Measurements from ENCODE around the gene TNFSF13.

TNFSF13 gene, protein sequence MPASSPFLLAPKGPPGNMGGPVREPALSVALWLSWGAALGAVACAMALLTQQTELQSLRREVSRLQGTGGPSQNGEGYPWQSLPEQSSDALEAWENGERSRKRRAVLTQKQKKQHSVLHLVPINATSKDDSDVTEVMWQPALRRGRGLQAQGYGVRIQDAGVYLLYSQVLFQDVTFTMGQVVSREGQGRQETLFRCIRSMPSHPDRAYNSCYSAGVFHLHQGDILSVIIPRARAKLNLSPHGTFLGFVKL

DNA sequence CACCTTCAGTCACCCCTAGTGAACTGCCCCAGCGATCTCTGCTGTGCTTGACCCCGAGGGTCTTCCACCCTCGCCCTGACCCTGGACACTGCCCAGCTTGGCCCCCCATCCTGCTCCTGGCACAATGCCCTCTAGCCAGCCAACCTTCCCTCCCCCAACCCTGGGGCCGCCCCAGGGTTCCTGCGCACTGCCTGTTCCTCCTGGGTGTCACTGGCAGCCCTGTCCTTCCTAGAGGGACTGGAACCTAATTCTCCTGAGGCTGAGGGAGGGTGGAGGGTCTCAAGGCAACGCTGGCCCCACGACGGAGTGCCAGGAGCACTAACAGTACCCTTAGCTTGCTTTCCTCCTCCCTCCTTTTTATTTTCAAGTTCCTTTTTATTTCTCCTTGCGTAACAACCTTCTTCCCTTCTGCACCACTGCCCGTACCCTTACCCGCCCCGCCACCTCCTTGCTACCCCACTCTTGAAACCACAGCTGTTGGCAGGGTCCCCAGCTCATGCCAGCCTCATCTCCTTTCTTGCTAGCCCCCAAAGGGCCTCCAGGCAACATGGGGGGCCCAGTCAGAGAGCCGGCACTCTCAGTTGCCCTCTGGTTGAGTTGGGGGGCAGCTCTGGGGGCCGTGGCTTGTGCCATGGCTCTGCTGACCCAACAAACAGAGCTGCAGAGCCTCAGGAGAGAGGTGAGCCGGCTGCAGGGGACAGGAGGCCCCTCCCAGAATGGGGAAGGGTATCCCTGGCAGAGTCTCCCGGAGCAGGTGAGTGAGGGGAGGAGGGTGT lies at the start of gene TNFSF13:
TSS of gene TNFSF13 (plus strand) at position 207 of the 776 bp plus-strand sequence. CDS start at position 497, 290 bp downstream.
- no peak within 1 kb of the TSS for H3K4me3 ChIP-seq (replicated peaks in 1 of 2; ENCODE audit: low read depth in 2 of 2, low read length in 2 of 2)
- TF ChIP-seq, protein P1, sequence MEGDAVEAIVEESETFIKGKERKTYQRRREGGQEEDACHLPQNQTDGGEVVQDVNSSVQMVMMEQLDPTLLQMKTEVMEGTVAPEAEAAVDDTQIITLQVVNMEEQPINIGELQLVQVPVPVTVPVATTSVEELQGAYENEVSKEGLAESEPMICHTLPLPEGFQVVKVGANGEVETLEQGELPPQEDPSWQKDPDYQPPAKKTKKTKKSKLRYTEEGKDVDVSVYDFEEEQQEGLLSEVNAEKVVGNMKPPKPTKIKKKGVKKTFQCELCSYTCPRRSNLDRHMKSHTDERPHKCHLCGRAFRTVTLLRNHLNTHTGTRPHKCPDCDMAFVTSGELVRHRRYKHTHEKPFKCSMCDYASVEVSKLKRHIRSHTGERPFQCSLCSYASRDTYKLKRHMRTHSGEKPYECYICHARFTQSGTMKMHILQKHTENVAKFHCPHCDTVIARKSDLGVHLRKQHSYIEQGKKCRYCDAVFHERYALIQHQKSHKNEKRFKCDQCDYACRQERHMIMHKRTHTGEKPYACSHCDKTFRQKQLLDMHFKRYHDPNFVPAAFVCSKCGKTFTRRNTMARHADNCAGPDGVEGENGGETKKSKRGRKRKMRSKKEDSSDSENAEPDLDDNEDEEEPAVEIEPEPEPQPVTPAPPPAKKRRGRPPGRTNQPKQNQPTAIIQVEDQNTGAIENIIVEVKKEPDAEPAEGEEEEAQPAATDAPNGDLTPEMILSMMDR (IDR thresholded peaks at IDR 0.05; ENCODE audit: low read depth, low read length), result no peak
- no peak for DNase-seq (ENCODE audit: low read depth in 2 of 2)

DNA sequence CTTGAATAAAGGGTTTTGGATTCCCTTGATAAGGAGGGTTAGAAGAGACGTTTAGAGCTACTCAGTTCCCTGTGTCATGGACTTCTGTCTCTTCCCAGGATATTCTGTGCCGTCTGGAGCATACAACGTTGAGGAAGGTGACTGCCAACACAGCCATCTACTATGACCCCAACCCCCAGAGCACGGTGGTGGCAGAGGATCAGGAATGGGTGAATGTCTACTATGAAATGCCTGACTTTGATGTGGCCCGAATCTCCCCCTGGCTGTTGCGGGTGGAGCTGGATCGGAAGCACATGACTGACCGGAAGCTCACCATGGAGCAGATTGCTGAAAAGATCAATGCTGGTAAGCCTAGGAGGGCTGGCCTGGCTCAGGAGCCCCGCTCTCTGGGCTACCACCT lies 49.7 kb upstream of the TNFSF13 start:
- H3K4me3 ChIP-seq (replicated peaks in 1 of 2; ENCODE audit: low read depth in 2 of 2, low read length in 2 of 2), result no peak overlapping the region
- TF ChIP-seq, protein P1 (IDR thresholded peaks at IDR 0.05; ENCODE audit: low read depth, low read length), result no peak
- DNase-seq (ENCODE audit: low read depth in 2 of 2), result no peak

DNA sequence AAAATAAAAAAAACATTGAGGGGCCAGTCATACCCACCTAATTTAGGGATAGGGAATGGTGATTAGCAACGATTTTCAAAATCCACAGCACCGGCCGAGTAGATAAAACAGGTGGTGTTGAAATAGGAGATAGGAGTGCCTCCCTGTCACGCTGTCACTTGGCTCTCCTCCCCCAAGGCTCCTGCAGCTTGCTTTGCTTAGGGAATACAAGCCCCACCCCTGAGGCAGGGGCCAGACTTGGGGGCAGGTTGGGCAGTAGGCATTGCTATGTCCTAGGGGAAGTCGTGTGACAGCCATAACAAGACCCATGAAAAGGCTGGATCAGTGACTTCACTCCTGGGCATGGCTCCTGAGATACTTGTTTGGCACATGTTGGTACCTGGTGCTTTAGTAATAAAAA lies 48.6 kb upstream of the TNFSF13 start:
- no peak for DNase-seq (ENCODE audit: low read depth in 2 of 2)
- TF ChIP-seq, protein P1 (IDR thresholded peaks at IDR 0.05; ENCODE audit: low read depth, low read length), result no peak
- no peak overlapping the region for H3K4me3 ChIP-seq (replicated peaks in 1 of 2; ENCODE audit: low read depth in 2 of 2, low read length in 2 of 2)

DNA sequence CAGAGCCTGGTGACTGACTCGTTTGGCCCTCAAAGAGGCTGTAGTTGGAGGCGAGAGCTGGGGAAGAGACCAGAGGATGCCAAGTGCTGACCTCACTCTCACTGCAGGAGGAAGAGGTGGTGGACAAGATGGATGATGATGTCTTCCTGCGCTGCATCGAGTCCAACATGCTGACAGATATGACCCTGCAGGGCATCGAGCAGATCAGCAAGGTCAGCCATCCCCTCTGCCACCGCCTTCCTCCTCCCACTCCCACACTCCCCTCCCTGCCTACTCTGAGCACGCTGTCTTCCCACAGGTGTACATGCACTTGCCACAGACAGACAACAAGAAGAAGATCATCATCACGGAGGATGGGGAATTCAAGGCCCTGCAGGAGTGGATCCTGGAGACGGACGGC lies 47.4 kb upstream of the TNFSF13 start:
- no peak for DNase-seq (ENCODE audit: low read depth in 2 of 2)
- TF ChIP-seq, protein P1 (IDR thresholded peaks at IDR 0.05; ENCODE audit: low read depth, low read length), result no peak
- H3K4me3 ChIP-seq (replicated peaks in 1 of 2; ENCODE audit: low read depth in 2 of 2, low read length in 2 of 2), result no peak overlapping the region

DNA sequence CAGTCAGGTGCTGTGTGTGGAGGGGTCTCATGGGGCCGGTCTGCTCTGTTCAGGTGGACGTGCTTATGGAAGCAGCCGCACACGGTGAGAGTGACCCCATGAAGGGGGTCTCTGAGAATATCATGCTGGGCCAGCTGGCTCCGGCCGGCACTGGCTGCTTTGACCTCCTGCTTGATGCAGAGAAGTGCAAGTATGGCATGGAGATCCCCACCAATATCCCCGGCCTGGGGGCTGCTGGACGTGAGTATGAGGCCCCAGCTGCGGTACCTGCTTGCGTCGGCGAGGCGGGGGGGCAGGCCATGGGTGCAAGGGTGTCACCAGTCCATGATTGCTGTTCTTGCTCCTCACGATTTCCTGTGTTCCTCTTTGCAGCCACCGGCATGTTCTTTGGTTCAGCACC lies 46.4 kb upstream of the TNFSF13 start:
- no peak overlapping the region for H3K4me3 ChIP-seq (replicated peaks in 1 of 2; ENCODE audit: low read depth in 2 of 2, low read length in 2 of 2)
- TF ChIP-seq, protein P1 (IDR thresholded peaks at IDR 0.05; ENCODE audit: low read depth, low read length), result no peak
- no peak for DNase-seq (ENCODE audit: low read depth in 2 of 2)

DNA sequence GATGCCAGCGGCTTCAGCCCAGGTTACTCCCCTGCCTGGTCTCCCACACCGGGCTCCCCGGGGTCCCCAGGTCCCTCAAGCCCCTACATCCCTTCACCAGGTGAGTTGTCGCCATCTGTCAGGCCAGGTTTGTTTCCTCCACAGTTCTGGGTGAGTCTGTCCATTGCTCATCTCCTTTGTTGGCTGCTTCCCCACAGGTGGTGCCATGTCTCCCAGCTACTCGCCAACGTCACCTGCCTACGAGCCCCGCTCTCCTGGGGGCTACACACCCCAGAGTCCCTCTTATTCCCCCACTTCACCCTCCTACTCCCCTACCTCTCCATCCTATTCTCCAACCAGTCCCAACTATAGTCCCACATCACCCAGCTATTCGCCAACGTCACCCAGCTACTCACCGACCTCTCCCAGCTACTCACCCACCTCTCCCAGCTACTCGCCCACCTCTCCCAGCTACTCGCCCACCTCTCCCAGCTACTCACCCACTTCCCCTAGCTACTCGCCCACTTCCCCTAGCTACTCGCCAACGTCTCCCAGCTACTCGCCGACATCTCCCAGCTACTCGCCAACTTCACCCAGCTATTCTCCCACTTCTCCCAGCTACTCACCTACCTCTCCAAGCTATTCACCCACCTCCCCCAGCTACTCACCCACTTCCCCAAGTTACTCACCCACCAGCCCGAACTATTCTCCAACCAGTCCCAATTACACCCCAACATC lies 45.6 kb upstream of the TNFSF13 start:
- TF ChIP-seq, protein P1 (IDR thresholded peaks at IDR 0.05; ENCODE audit: low read depth, low read length), result no peak
- DNase-seq (ENCODE audit: low read depth in 2 of 2), result no peak
- no peak overlapping the region for H3K4me3 ChIP-seq (replicated peaks in 1 of 2; ENCODE audit: low read depth in 2 of 2, low read length in 2 of 2)

Data from cardiac fibroblast (primary cell).